Thoracic aorta (tissue), 2 donors: ENCODE data around the gene TMED5. TPM values are rescaled to one million over a fixed set of nuclear protein-coding genes. Genes with fewer than 3 reads are reported as not detected.

ENCODE experiments used
- ATAC-seq: fragments of 150-250 bp; one replicate; pipeline ENCODE4 v1.8.0; 2017; ENCODE audit warnings: low read depth; ENCODE audit not compliant: insufficient number of reproducible peaks, low FRiP score
- DNase-seq: peaks from one replicate; pipeline ENCODE4 v3.0.0-alpha.2; 2020; ENCODE audit warnings: low spot score
- H3K27ac ChIP-seq, 2 donors: fragments of 200-600 bp; sonication (generic); 1 replicate in 1 of 2; 2 replicates in 1 of 2; pipeline ENCODE4 v1.5.1; 2016; ENCODE audit warnings: mild to moderate bottlenecking in 2 of 2, moderate library complexity in 2 of 2
- H3K27me3 ChIP-seq: fragments of 200-600 bp; sonication (generic); replicated peaks from 2 replicates; pipeline ENCODE4 v1.6.0; 2016; ENCODE audit warnings: mild to moderate bottlenecking; ENCODE audit not compliant: insufficient read depth
- H3K36me3 ChIP-seq: fragments of 200-600 bp; sonication (generic); one replicate; pipeline ENCODE4 v1.5.1; 2016
- H3K4me1 ChIP-seq, 2 donors: fragments of 200-600 bp; sonication (generic); 1 replicate in 1 of 2; 2 replicates in 1 of 2; pipeline versions ENCODE4 v1.5.1 to v1.6.0; 2016; ENCODE audit warnings: low read depth in 2 of 2, mild to moderate bottlenecking in 1 of 2; ENCODE audit not compliant: control insufficient read depth in 1 of 2
- H3K4me3 ChIP-seq: fragments of 200-600 bp; sonication (generic); 2 replicates; pipeline ENCODE4 v1.5.1; 2016; ENCODE audit warnings: mild to moderate bottlenecking
- H3K9me3 ChIP-seq: fragments of 200-600 bp; sonication (generic); 2 replicates; pipeline ENCODE4 v1.5.1; 2016
- CTCF ChIP-seq: fragments of 200-600 bp; sonication (generic); IDR thresholded peaks from one replicate; pipeline ENCODE4 v1.5.1; 2019; ENCODE audit warnings: antibody characterized with exemption
- total RNA-seq, 2 donors: library from RNA; depleted of rRNA; stranded (reverse); fragments of >200 nt; gene quantifications; one replicate each; pipeline versions ENCODE4 v1.1.0 to v1.2.3, GENCODE V29; 2016

TMED5 gene
- total RNA-seq, 2 donors from 2014 or later, result 45.2 to 93.3 TPM

GRCh38 chr1:93124556-93125355 is 55.5 kb downstream of the TMED5 start:
- no peaks in the 10 kb centered on the region for H3K27me3 ChIP-seq
- no peaks in the 10 kb centered on the region for H3K4me1 ChIP-seq
- H3K27ac ChIP-seq, result no peak overlapping the region
- no peaks in the 10 kb centered on the region for H3K36me3 ChIP-seq
- ATAC-seq, result no peak
- no peak overlapping the region for H3K4me3 ChIP-seq
- no peak for TF ChIP-seq CTCF
- no peaks in the 10 kb centered on the region for H3K9me3 ChIP-seq
- DNase-seq, result no peak

GRCh38 chr1:93123201-93123783 is 56.9 kb downstream of the TMED5 start:
- Histone ChIP-seq H3K4me3 (no peak overlapping the region), H3K27me3 (no peaks in the 10 kb centered on the region), H3K27ac (no peak overlapping the region), H3K9me3 (no peaks in the 10 kb centered on the region), H3K4me1 (no peaks in the 10 kb centered on the region), H3K36me3 (peaks cover 4% of the 10 kb centered on the region)
- no peak for DNase-seq
- no peak for TF ChIP-seq CTCF
- ATAC-seq, result no peak

- DNase-seq (no peak), ATAC-seq (no peak)
- Histone ChIP-seq H3K4me1 (no peaks in the 10 kb centered on the region), H3K27ac (no peak overlapping the region), H3K27me3 (no peaks in the 10 kb centered on the region), H3K4me3 (no peak overlapping the region), H3K9me3 (no peaks in the 10 kb centered on the region), H3K36me3 (peaks cover 4% of the 10 kb centered on the region)
- no peak for TF ChIP-seq CTCF
These were observed 59.6 kb downstream of the TMED5 start for GRCh38 chr1:93120614-93121013.

- H3K36me3 ChIP-seq, result peaks cover 2% of the 10 kb centered on the region
- H3K9me3 ChIP-seq, result no peaks in the 10 kb centered on the region
- DNase-seq, result no peak
- no peak for TF ChIP-seq CTCF
- no peak overlapping the region for H3K27ac ChIP-seq
- ATAC-seq, result no peak
- H3K4me1 ChIP-seq, result peaks cover 17 to 18% of the 10 kb centered on the region in 2 donors
- H3K4me3 ChIP-seq, result no peak overlapping the region
- H3K27me3 ChIP-seq, result no peaks in the 10 kb centered on the region
These were observed 65.8 kb downstream of the TMED5 start for GRCh38 chr1:93114391-93114790.

- ATAC-seq (no peak), DNase-seq (no peak)
- Histone ChIP-seq H3K36me3 (no peaks in the 10 kb centered on the region), H3K27me3 (no peaks in the 10 kb centered on the region), H3K9me3 (no peaks in the 10 kb centered on the region), H3K4me1 (peaks cover 17 to 18% of the 10 kb centered on the region in 2 donors), H3K4me3 (no peak overlapping the region), H3K27ac (no peak overlapping the region)
- no peak for TF ChIP-seq CTCF
These were observed 67.1 kb downstream of the TMED5 start for GRCh38 chr1:93113127-93113526.
